HEK293 (cell line): ENCODE results near the gene LPIN1.
A peak's percentile ranks its signal among the peaks of the same experiment; 100 is the strongest.

Source experiments
- KLF8 ChIP-seq: fragments of 450-650 bp; formaldehyde crosslinking; IDR thresholded peaks from 2 replicates; pipeline ENCODE4 v1.5.1; 2016; ENCODE audit warnings: missing biosample characterization, missing genetic modification characterization
- OVOL3 ChIP-seq: fragments of 450-650 bp; formaldehyde crosslinking; IDR thresholded peaks from 2 replicates; pipeline ENCODE4 v1.5.1; 2016; ENCODE audit warnings: missing biosample characterization, missing genetic modification characterization
- REPIN1 ChIP-seq: fragments of 450-650 bp; formaldehyde crosslinking; IDR thresholded peaks from 2 replicates; pipeline ENCODE4 v1.5.1; 2017; ENCODE audit warnings: missing biosample characterization, missing genetic modification characterization, low read depth
- REST ChIP-seq: fragments of 450-650 bp; formaldehyde crosslinking; IDR thresholded peaks from 2 replicates; pipeline ENCODE4 v1.5.1; 2016; ENCODE audit warnings: missing biosample characterization, missing genetic modification characterization
- WT1 ChIP-seq: fragments of 450-650 bp; formaldehyde crosslinking; IDR thresholded peaks from 2 replicates; pipeline ENCODE4 v1.5.1; 2016; ENCODE audit warnings: missing biosample characterization, missing genetic modification characterization
- ZBTB20 ChIP-seq: fragments of 450-650 bp; formaldehyde crosslinking; IDR thresholded peaks from 2 replicates; pipeline ENCODE4 v1.5.1; 2016; ENCODE audit warnings: missing biosample characterization, missing genetic modification characterization
- ZIC2 ChIP-seq: fragments of 450-650 bp; formaldehyde crosslinking; IDR thresholded peaks from 2 replicates; pipeline ENCODE4 v1.5.1; 2016; ENCODE audit warnings: missing biosample characterization, missing genetic modification characterization
- ZNF112 ChIP-seq: fragments of 450-650 bp; formaldehyde crosslinking; IDR thresholded peaks from 2 replicates; pipeline ENCODE4 v1.5.0; 2017; ENCODE audit warnings: missing biosample characterization, missing genetic modification characterization
- ZNF174 ChIP-seq: fragments of 450-650 bp; formaldehyde crosslinking; IDR thresholded peaks from 2 replicates; pipeline ENCODE4 v1.5.0; 2017; ENCODE audit warnings: missing biosample characterization, mild to moderate bottlenecking, missing genetic modification characterization
- ZNF184 ChIP-seq: fragments of 450-650 bp; IDR thresholded peaks from 2 replicates; pipeline ENCODE4 v1.5.1; 2018; ENCODE audit warnings: missing biosample characterization, mild to moderate bottlenecking, missing genetic modification characterization
- ZNF2 ChIP-seq: fragments of 450-650 bp; formaldehyde crosslinking; IDR thresholded peaks from 2 replicates; pipeline ENCODE4 v1.5.1; 2016; ENCODE audit warnings: missing biosample characterization, missing genetic modification characterization
- ZNF211 ChIP-seq: fragments of 450-650 bp; formaldehyde crosslinking; IDR thresholded peaks from 2 replicates; pipeline ENCODE4 v1.5.1; 2016; ENCODE audit warnings: low read depth, missing biosample characterization, missing genetic modification characterization
- ZNF24 ChIP-seq: fragments of 450-650 bp; formaldehyde crosslinking; IDR thresholded peaks from 2 replicates; pipeline ENCODE4 v1.5.1; 2016; ENCODE audit warnings: missing biosample characterization, missing genetic modification characterization
- ZNF266 ChIP-seq: fragments of 450-650 bp; formaldehyde crosslinking; IDR thresholded peaks from 2 replicates; pipeline ENCODE4 v1.5.1; 2016; ENCODE audit warnings: missing biosample characterization, missing genetic modification characterization, low read depth
- ZNF324 ChIP-seq: fragments of 450-650 bp; formaldehyde crosslinking; IDR thresholded peaks from 2 replicates; pipeline ENCODE4 v1.5.1; 2016; ENCODE audit warnings: missing biosample characterization, missing genetic modification characterization
- ZNF341 ChIP-seq: fragments of 450-650 bp; formaldehyde crosslinking; IDR thresholded peaks from 2 replicates; pipeline ENCODE4; 2016; ENCODE audit warnings: low read depth, missing biosample characterization, missing genetic modification characterization
- ZNF37A ChIP-seq: fragments of 450-650 bp; IDR thresholded peaks from 2 replicates; pipeline ENCODE4 v1.5.1; 2018; ENCODE audit warnings: missing biosample characterization, missing genetic modification characterization
- ZNF449 ChIP-seq: fragments of 450-650 bp; formaldehyde crosslinking; IDR thresholded peaks from 2 replicates; pipeline ENCODE4 v1.5.1; 2017; ENCODE audit warnings: missing biosample characterization, mild to moderate bottlenecking, missing genetic modification characterization, moderate library complexity
- ZNF488 ChIP-seq: fragments of 450-650 bp; formaldehyde crosslinking; IDR thresholded peaks from 2 replicates; pipeline ENCODE4 v1.5.1; 2016; ENCODE audit warnings: missing biosample characterization, missing genetic modification characterization
- ZNF501 ChIP-seq: fragments of 450-650 bp; formaldehyde crosslinking; IDR thresholded peaks from 2 replicates; pipeline ENCODE4 v1.5.1; 2016; ENCODE audit warnings: missing biosample characterization, missing genetic modification characterization
- ZNF518A ChIP-seq: fragments of 450-650 bp; formaldehyde crosslinking; conservative IDR thresholded peaks from 2 replicates; pipeline ENCODE4 v1.5.1; 2016; ENCODE audit warnings: low read depth, missing biosample characterization, missing genetic modification characterization
- ZNF624 ChIP-seq: fragments of 450-650 bp; formaldehyde crosslinking; IDR thresholded peaks from 2 replicates; pipeline ENCODE4 v1.5.1; 2017; ENCODE audit warnings: missing biosample characterization, missing genetic modification characterization
- ZNF704 ChIP-seq: fragments of 450-650 bp; formaldehyde crosslinking; IDR thresholded peaks from 2 replicates; pipeline ENCODE4 v1.5.1; 2016; ENCODE audit warnings: missing biosample characterization, missing genetic modification characterization
- ZNF707 ChIP-seq: fragments of 450-650 bp; formaldehyde crosslinking; IDR thresholded peaks from 2 replicates; pipeline ENCODE4 v1.5.1; 2016; ENCODE audit warnings: missing biosample characterization, missing genetic modification characterization
- ZNF777 ChIP-seq: fragments of 450-650 bp; formaldehyde crosslinking; IDR thresholded peaks from 2 replicates; pipeline ENCODE4 v1.5.1; 2017; ENCODE audit warnings: missing biosample characterization, missing genetic modification characterization, borderline replicate concordance
- ZNF830 ChIP-seq: fragments of 450-650 bp; IDR thresholded peaks from 2 replicates; pipeline ENCODE4 v1.5.0; 2018; ENCODE audit warnings: missing biosample characterization, missing genetic modification characterization, low read depth, mild to moderate bottlenecking, moderate library complexity
- ZNF843 ChIP-seq: fragments of 450-650 bp; formaldehyde crosslinking; IDR thresholded peaks from 2 replicates; pipeline ENCODE4 v1.5.1; 2016; ENCODE audit warnings: missing biosample characterization, missing genetic modification characterization
- ZSCAN16 ChIP-seq: fragments of 450-650 bp; formaldehyde crosslinking; IDR thresholded peaks from 2 replicates; pipeline ENCODE4 v1.5.1; 2016; ENCODE audit warnings: missing biosample characterization, missing genetic modification characterization
- ZXDB ChIP-seq: fragments of 450-650 bp; formaldehyde crosslinking; IDR thresholded peaks from 2 replicates; pipeline ENCODE4 v1.5.1; 2016; ENCODE audit warnings: missing biosample characterization, missing genetic modification characterization

LPIN1 gene

GRCh38 chr2:11829947-11830707, 83.7 kb downstream of the LPIN1 start (continued):
- TF ChIP-seq ZNF518A (tag by site-specific recombination) (no peak), ZXDB (tag by site-specific recombination) (peak; percentile 75), ZNF211 (no peak), ZNF707 (no peak), ZNF24 (tag by site-specific recombination) (no peak), KLF8 (tag by site-specific recombination) (peak; percentile 16; the same call in 1 of the 2 replicates), REPIN1 (tag by site-specific recombination) (no peak), ZNF341 (peak; percentile 50; the same call in 1 of the 2 replicates), ZNF488 (tag by site-specific recombination) (no peak), ZNF112 (tag by site-specific recombination) (no peak), ZNF501 (tag by site-specific recombination) (peak; percentile 59; the same call in 1 of the 2 replicates), REST (tag by site-specific recombination) (peak; percentile 59; the same call in 1 of the 2 replicates), ZNF704 (tag by site-specific recombination) (no peak), ZIC2 (no peak), ZNF266 (tag by site-specific recombination) (no peak), ZBTB20 (tag by site-specific recombination) (peak; percentile 63; the same call in 1 of the 2 replicates), ZNF449 (no peak), OVOL3 (tag by site-specific recombination) (no peak), ZNF184 (tag by site-specific recombination) (no peak), ZNF843 (tag by site-specific recombination) (0 out of 2 replicates have a peak, but pooled peaks have one; percentile 71), WT1 (tag by site-specific recombination) (0 out of 2 replicates have a peak, but pooled peaks have one; percentile 26), ZNF624 (no peak), ZNF2 (tag by site-specific recombination) (peak; percentile 86), ZNF37A (tag by site-specific recombination) (no peak), ZSCAN16 (tag by site-specific recombination) (no peak), ZNF324 (tag by site-specific recombination) (peak; percentile 62; the same call in 1 of the 2 replicates), ZNF830 (tag by site-specific recombination) (no peak), ZNF777 (tag by site-specific recombination) (no peak), ZNF174 (tag by site-specific recombination) (no peak)
